NCI-H2107 treated with DMSO at 0.1 percent for 48 hours (cell line): ENCODE results near the gene PVR.
"Not testable (repeated sequence)": the region's sequence is repeated elsewhere in the genome, so short reads cannot be mapped to it uniquely, and the experiment has no call there.

Experiments used
- DNase-seq: peaks from one replicate; lab custom pipeline; 2025; ENCODE audit not compliant: unreplicated experiment; lab: John Stamatoyannopoulos, UW

Gene PVR

DNA sequence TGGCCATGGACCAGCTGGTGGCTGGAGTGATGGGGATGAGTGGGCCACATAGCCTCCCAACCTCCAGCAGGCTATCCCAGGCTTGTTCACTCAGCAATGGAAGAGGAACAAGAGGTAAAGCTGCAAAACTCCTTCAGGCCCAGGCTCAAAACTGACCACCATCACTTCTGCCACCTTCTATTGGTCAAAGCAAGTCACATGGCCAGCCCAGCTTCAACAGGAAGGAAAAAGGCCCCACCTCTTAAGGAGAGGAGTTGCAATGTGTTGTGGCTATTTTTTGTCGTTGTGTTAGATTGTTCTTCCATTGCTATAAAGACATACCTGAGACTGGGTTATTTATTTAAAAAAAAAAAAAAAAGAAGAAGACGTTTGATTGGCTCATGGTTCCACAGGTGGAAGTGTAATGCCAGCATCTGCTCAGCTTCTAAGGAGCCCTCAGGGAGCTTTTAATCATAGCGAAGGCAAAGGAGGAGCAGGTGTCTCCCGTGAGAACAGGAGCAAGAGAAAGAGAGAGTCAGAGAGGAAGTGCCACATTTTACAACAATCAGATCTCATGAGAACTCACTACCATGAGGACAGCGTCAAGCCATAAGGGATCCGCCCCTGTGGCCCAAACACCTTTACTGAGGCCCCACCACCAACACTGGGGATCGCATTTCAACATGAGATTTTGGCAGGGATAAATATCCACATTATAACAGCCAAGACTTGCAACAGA is 24.9 kb upstream of the PVR start:
- no peak for DNase-seq

DNA sequence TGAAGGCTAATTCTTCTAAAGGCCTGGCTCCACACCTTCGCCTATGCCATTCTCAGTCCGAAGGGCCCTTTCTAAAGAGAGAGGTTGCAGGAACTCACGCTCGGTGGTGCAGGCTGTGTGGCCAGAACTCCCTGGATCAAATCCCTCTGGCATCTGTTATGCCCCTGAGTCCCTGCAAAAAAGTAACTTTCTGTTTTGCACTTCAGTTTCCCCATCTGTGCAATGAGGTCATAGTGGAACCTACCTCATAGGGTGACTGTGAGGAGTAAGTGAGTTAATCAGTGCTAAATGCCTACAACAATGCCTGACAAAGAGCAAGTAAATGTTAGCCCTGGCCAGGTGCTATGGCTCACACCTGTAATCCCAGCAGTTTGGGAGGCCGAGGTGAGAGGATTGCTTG is 23.0 kb upstream of the PVR start:
- no peak for DNase-seq

DNA sequence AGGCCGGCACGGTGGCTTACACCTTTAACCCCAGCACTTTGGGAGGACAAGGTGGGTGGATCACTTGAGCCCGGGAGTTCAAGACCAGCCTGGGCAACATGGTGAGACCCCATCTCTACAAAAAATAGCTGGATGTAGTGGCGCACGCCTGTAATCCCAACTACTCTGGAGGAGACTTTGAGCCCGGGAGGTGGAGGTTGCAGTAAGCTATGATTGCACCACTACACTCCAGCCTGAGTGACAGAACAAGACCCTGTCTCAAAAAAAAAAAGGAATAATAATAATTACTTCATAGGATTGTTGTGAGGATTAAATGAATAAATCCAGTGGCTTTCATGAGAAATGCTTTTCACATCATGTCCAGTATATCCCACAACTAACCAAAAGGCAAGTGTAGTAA is 22.3 kb upstream of the PVR start:
- no peak for DNase-seq

DNA sequence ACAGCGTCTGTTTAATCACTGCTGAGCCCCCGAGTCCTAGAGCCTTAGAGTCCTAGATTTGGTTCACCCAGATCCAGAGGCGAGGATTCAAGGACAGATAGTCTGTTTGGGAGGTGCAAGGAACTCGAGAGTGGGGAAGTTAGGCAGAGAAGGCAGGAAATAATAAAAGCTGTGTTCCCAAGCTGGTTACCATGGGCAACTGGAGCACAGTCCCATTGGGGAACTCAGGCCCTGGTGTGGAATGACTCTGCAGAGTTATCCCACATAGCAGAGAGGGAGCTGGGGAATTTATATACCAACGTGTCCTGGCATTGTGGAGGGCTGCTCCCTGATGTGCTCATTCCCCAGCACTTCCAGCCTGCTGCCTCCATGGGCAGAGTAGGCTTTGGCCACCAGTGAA is 20.6 kb upstream of the PVR start:
- no peak for DNase-seq

DNA sequence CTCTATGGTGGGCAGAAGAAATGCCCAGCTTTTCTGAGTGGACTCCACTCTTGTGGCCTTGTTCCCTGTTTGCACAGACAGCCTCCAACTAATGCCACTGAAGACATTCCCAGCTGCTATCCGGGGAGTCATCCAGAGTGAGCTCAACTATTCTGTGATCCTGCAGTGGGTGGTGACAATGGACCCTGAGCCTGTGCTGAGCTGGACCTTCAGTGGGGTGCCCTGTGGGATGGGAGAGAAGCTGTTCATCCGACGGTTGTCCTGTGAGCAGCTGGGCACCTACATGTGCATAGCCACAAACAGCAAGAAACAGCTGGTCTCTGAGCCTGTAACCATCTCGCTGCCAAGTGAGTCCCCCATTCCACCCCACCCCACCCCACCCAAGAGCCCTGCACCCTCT is 20.1 kb upstream of the PVR start:
- no peak for DNase-seq

DNA sequence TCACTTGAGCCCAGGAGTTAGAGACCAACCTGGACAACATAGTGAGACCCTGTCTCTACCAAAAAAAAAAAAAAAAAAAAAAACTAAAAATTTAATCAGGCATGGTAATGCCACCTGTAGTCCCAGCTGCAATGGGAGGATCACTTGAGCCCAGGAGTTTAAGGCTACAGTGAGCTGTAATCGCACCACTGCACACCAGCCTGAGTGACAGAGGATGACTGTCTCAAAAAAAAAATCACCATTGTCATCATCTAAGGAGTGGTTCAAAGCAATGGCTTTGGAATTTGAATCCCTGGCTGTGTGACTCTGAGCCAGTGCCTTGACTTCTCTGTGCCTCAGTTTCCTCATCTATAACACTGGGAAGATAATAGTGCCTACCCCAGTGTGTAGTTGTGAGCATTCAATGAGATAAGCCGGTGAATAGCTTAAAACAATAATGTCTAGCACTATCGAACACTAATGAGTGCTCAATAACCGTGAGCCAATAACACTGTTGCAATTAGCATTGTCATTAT is 18.8 kb upstream of the PVR start:
- no peak for DNase-seq

DNA sequence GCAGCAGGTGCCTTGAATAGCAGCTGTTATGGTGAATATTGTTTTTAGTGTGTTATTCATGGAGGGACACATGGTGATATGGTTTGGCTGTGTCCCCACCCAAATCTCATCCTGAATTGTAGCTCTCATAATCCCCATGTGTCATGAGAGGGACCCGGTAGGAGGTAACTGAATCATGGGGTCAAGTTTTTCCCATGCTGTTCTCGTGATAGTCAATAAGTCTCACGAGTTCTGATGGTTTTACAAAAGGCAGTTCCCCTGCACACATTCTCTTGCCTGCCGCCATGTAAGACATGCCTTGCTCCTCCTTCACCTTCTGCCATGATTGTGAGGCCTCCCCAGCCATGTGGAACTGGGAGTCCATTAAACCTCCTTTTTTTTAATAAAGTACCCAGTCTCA is 18.1 kb upstream of the PVR start:
- not testable (repeated sequence) for DNase-seq

DNA sequence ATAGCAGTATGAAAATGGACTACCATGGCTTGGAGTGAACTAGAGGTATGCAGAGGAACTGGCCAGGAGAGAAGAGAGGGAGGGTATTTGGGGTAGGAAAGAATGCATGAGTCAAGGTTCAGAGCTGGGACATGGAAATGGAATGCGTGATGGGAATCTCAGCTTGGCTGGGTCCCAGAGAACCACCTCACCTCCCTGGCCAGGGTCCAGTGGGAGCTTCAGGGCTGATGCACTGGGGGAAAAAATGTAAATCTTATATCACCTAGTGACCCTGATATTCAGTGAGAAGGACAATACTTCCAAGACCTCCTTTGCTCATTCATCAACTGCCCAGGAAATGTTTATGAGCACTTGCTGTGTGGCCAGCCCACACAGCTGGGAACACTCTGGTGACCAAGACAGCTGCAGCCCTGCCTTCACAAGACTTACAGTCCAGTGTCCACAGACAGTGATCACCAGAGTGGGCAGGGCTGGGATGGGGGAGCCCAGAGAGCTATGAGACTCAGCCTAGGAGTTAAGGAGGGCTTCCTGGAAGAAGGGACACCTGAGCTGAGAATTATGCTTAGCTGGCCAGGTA is 17.6 kb upstream of the PVR start:
- no peak for DNase-seq

DNA sequence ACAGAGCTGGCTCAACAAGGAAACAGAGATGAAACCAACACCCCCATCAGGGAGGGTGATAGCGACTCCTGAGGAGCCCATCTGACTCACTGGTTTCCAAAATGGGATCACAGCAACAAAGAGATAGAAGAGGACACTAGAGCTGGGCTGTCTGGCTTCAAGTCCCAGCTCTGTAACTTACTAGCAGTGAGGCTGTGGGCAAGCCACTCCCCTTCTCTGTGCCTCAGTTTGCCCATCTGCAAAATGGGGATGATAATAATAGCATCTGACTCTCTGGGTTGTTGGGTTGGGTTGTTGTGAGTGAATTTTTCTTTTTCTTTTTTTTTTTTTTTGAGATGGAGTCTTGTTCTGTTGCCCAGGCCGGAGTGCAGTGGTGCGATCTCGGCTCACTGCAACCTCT is 16.1 kb upstream of the PVR start:
- no peak for DNase-seq

DNA sequence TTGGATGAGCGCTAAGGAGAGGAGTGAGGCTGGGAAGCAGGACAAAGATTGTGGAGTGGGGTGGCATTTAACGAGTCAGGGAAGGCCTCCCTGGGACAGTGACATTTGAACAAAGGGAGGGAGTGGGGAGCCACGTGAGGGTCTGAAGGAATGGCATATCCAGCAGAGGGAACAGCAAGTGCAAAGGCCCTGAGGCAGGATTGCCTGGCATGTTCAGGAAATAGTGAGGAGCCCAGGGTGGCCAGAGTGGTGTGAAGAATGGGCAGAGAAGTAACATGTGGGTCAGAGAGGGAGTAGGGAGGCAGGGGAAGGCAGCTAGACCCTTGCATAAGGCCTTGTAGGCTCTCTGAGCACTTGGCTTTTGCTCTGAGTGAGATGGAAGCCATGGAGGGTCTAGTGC is 14.9 kb upstream of the PVR start:
- DNase-seq, result no peak

DNA sequence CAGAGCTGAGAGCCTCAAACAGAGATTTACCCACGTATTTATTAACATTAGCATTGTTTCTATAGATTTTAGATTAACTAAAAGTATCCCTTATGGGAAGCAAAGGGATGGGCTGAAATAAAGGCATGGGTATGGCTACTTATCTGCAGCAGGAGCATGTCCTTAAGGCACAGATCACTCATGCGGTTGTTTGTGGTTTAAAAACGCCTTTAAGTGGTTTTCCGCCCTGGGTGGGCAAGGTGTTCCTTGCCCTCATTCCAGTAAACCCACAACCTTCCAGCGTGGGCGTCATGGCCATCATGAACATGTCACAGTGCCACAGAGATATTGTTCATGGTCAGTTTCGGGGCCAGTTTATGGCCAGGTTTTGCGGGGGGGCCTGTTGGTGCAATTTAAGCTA is 12.1 kb upstream of the PVR start:
- DNase-seq, result not testable (repeated sequence)

DNA sequence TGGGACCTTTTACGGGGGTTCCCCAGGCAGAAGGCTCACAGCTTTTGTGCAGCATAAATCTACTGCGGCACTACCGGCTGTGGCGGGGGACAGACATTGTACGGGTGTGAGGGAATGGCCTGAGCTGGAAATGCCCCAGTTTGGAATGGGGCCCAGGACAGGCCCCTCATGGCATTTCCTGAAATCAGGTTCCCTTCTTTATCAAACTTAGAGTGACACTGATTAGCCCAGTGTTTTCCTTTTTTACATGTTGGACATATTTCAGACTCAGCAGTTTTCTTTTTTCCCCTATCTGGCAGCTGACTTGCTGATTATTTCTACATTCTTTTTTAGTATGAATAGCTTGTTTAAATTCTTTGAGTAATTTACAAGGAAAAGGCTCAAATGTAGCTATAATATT is 9.7 kb upstream of the PVR start:
- not testable (repeated sequence) for DNase-seq

DNA sequence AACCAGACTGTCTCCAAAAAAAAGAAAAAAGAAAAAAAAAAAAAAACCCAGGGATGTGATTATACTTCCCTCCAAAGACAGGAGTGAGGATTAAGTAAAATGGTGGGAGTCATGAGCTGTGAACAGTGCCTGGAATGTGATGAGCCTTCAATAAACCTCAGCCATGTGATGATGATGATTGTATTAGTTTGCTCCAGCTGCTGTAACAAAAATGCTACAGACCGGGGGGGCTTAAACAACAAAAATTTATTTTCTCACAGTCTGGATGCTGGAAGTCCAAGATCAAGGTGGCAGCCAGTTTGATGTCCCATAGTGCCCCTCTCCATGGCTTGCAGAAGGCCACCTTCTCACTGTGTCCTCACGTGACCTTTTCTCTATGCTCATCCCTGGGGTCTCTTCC is 8.9 kb upstream of the PVR start:
- no peak for DNase-seq

DNA sequence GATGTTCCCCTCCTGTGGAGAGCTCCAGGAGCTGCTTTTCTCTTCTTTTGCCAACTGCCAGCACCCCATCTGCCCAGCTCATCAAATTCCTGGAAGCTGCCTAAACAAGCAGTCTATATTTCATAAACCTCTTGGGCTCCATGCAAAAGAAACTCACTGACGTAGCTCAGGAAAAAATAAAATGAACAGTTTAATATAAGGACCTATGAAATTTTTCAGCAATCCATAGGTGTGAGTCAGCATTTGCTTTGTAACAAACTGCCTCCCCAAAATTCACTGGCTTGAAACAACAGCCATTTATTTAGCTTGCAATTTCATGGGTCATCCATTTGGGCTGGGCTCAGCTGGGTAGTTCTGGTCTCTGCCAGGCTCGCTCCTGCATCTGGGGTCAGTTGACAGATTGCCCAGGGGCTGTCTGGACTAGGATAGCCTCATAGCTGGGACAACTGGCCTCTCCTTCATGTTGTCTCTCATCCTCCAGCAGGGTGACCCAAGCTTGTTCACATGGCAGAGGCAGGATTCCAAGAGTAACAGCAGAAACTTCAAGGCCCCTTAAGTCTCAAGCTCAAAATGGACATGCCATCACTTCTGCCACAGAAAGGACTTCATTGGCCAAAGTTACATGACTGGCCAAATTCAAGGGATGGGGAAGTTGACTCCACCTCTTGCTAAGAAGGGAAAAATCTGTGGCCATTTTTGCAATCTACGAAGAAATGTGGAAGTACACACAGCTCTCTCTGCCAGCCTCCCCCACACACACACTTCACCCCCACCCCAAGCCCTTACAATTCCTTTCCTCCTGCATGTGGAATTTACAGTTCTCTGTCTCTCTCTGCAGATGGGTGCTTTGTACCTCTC is 7.9 kb upstream of the PVR start:
- no peak for DNase-seq

DNA sequence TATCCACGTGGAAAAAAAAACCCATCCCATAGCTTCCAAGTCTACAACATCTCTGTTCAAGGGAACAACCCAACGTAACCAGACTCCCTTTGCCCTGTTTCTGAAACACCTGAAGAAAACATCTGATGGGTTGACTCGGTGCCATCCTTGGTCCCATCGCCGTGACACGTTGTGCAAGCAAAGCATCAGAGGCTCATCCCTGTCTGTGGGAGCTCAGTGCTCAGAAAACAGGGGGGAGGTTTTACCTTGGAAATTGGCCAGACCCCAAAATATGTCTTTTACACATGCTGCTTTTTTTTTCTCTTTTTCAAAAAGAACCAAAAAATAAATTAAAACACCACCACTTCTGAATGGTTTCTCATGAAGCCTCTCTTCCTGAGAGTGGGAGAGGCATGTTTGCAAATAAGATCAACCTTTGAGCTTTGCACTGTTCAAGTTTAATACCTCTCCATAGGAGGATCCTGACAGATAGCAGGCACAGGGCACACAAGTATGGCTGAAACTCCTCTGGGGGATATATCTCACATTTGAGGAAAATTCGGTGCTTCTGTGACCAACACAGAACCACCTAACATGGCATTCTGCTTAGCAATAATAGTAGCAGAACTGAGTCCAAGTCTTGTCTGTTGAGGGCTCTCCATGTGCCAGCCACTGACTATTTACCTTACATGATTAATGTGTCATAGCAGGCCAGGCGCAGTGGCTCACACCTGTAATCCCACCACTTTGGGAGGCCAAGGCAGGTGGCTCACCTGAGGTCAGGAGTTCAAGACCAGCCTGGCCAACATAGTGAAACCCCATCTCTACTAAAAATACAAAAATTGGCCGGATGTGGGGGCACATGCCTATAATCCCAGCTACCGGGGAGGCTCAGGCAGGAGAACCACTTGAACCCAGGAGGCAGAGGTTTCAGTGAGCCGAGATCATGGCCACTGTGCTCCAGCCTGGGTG is 7.0 kb upstream of the PVR start:
- DNase-seq, result no peak

DNA sequence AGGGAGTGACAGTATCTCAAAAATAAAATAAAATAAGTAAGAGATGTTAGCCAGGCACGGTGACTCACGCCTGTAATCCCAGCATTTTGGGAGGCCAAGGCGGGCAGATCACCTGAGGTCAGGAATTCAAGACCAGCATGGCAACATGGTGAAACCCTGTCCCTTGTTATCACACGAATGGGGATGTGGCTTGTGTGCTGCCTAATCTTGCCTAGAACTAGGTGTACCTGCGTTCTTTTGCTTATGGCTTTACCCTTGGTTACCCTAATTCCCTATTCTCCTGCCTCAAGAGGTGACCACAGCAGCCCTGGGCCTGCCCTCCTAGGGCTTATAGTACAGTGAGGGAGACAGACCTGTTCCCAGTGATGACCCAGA is 6.3 kb upstream of the PVR start:
- no peak for DNase-seq

DNA sequence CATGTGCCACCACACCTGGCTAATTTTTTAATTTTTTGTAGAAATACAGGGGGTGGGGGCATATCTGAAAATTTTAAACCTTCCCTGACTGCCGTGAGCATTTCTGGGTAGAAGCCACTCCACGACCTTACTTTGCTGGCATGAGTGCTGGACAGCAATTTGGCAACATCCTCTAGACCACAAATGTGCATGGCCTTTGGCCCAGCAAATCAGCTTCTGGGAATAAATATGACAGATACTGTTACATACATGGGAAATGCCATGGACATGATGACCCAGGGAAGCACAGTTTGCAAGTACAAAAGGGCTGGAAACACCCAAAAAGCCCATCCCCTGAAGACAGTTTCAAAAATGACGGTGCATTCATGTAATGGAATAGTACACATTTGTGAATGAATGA is 3.2 kb upstream of the PVR start:
- DNase-seq, result no peak

DNA sequence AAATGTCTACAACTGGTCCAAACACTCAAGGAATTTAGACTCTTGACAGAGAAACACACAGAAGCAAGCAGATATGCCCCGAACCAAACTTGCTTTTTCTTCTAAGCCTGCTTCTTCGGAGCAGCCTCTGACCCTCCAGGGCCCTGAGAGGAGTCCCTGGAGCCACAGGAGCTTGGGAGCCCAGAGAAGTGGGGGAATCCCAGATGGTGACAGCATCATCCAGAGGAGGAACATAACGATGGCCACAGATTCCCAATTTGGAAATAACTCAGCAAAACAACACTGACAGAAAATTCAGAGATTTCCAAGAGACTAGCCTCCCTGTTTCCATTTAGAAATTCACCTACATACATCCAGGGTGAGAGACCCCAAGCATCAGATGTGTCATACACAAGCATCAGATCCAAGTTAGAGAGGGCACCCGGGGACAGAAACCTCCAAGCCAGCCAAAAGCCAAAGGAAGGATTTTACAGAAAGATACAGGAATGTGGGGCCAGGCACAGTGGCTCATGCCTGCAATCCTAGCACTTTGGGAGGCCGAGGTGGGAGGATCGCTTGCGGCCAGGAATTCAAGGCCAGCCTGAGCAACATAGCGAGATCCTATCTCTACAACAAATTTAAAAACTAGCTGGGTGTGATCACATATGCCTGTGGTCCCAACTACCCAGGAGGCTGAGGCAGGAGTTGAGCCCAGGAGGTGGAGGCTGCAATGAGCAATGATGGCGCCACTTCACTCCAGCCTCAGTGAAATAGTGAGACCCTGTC is 2.0 kb upstream of the PVR start:
- no peak for DNase-seq

DNA sequence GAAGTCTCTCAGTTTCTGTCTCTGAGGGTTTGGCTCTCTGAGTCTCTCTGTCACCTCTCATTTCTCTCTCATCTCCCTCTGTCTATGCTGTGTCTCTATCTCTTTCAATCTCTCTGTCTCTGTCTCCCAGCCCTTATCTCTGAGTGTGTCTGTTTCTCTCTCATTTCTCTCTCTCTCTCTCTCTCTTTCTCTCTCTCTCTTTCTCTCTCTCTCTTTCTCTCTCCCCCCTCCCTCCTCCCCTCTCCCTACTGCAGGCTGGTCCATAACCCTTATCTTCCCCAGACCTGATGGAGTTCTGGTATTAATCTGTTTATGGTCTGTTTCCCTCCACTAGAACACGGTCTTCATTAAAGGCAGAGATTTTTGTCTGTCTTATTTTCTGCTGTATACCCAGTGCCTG is 1.3 kb upstream of the PVR start:
- no peak for DNase-seq

DNA sequence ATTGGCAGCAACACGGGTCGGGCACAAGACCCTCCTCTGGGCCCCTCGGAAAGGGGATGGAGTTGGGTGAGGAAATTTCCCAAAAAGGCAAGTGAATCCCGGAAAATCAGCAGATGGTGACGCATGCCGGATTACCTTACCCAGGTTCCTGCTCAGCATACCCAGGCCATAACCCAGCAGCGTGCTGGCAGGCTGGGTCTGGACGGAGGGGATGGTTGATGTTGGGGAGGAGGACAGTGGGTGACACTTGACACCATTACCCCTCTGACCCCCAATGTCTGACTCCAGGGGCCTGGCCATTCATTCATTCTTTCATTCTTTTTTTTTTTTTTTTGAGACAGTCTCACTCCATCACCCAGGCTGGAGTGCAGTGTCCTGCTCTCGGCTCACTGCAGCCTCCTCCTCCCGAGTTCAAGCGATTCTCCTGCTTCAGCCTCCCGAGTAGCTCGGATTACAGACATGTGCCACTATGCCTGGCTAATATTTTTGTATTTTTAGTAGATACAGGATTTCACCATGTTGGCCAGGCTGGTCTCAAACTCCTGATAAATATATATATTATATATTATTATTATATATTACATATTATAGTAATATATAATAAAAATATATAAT is 799 bp downstream of the PVR start:
- DNase-seq, result no peak
